Activated CD8-positive, alpha-beta memory T cell treated with anti-CD3 and anti-CD28 coated beads for 4 hours (primary cell): ENCODE measurements around the gene SMG6.
"Not testable (repeated sequence)": the region's sequence is repeated elsewhere in the genome, so short reads cannot be mapped to it uniquely, and the experiment has no call there.

ENCODE experiments used
- DNase-seq, 2 donors: peaks; one replicate each; pipeline ENCODE4 v3.0.0-alpha.2; 2020; ENCODE audit warnings: low read depth in 2 of 2

Gene SMG6

GRCh38 chr17:2303204-2304188 is at the start of gene SMG6, which contains the start of gene SRR:
Gene SMG6 (minus strand): TSS chr17:2303785. CDS start chr17:2303720, 65 bp downstream.
Gene SRR (plus strand): TSS chr17:2303950. CDS start chr17:2315561, 11,611 bp downstream.
- DNase-seq = peak; percentile 90

- no peak for DNase-seq
Observed at GRCh38 chr17:2351269-2351668, 47.7 kb upstream of the SMG6 start.

DNA sequence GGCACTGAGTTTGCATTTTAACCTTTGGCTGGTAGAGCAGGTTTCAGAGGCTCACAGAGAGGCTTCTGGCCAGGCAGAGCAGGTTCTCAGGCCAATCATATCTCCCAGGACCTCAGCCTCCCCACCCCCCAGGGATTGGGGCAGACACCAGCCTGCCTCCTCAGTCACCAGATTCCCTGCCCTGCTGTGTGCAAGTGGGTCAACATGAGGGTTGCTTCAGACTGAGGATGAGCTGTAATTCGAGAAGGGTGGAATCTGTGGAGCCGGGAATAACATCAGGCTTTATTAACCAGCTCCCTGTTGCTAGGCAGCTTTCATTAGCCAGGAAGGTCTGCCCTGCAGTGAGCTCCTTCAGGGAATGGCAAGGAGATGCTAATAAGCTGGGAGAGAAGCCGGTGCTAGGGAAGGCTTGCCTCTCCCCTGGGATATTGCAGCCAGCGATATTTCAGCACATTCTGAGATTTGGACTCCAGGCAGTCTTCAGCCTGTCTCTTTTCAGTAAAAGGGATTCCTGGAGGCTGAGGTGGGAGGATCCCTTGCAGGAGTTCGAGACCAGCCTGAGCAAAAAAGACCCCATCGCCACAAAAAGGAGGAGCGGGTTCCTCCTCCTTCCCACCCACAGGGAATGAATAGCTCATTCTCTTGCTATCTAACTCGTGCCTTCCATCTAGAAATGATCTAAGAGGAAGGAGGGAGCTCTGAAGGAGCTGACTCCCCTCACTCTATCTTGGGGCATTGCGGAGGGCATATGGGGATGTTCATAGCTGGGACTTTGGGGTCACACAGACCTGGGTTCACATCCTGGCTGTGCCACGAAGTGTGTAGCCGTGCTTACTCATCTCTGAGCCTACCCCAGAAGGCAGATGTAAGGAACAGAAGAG is 44.5 kb upstream of the SMG6 start:
- no peak for DNase-seq

GRCh38 chr17:2346475-2346874 is 42.9 kb upstream of the SMG6 start:
- no peak for DNase-seq

DNA sequence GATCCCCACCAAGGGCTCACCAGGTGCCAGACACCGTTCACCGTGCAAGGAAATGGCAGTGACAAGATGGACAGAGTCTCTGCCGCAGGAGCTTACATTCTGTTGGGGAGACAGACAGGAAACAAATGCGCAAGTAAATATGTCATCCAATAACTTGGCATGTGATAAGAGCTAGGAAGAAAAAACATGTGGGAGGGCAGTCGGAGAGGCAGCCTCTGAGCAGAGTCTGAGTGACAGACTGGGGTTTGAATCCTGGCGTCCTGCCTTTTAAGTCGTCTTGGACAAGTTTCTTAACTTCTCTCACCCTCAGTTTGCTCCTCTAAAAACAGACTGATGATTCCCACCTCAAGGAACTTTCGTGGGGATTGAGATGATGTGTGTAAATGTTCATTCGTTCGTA is 40.9 kb upstream of the SMG6 start:
- no peak for DNase-seq

DNA sequence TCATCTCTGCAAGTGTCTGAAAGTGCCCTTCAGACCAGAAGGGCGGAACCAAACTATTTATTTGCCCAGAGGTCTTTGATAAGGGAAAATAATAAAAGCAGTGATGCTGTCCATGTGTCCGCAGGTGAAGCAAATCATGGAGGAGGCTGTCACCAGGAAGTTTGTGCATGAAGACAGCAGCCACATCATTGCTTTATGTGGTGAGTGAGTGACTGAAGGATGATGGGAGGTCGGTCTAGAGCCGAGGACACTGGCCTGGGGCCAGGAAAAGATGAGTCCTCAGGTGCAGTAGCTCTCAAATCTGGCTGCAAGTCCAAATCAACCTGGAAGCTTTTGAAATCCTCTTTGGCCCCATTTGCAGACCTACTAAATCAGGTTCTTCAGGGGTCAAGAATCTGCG is 39.8 kb upstream of the SMG6 start:
- peak in 1 of 2 donors; percentile 23 for DNase-seq

DNA sequence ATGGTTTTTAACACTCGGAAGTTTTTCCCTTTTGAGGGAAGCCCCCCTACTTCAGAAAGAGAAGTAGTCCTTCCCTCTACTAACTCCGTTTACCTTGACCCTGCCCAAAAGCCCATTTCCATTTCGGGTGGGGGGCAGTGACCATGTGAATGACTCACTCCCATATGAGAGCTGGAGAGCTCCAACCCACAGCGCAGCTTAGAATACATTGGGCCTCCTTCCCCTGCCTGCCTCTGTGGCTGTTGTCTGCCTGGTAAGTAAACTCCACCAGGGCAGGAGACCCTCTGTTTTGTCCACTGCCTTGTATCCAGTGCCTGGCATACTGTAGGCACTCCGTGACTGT is 34.7 kb upstream of the SMG6 start:
- no peak for DNase-seq

- DNase-seq = peak in 1 of 2 donors; percentile 14
Observed at GRCh38 chr17:2337544-2338314, 34.1 kb upstream of the SMG6 start.

GRCh38 chr17:2336852-2337543 is 33.4 kb upstream of the SMG6 start, which contains the start of gene SGSM2:
Gene SGSM2 (plus strand): TSS chr17:2337501. CDS start chr17:2337689, 188 bp downstream.
- DNase-seq = peak; percentile 33 to 41

DNA sequence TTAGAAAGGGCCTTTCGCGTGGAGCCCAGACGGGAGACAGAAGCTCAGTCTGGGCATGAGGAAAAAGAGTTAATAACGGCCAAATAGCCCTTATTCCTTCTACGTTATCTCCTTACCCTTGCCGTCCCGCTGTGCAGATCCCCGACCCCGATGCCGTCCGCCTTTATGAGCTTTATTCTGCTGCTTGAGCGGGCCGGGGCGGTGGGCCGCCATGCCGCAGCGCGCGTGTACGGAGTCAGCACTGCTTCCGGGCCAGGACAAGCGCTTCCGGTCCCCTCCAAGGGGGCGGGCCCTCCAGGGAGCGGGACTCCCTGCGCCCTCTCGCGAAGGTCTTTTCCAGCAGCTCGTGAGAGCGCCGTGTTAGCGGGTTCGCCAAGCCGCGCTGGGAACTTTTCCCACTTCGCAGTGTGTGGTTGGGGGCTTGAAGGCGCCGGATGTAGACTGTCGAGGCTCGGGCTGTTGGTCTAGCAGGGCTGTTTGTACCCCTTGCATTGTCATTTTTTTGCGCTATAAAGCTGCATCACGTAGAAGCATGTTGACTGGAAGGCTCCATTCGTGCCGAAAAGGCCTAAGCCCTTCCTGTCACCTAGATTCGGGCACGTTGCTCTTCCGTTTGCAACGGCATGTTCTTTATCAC is 32.7 kb upstream of the SMG6 start, which contains the start of gene TSR1:
TSS of gene TSR1 (minus strand) at position 243 of the 637 bp plus-strand sequence. CDS start at position 213, 30 bp downstream.
- DNase-seq = peak; percentile 73 to 81

- DNase-seq = no peak
Observed at GRCh38 chr17:2335726-2336214, 32.2 kb upstream of the SMG6 start.

GRCh38 chr17:2331303-2331702 is 27.7 kb upstream of the SMG6 start:
- DNase-seq = no peak

GRCh38 chr17:2323629-2324314 is 20.2 kb upstream of the SMG6 start:
- DNase-seq = no peak

- DNase-seq = no peak
Observed at GRCh38 chr17:2321399-2321798, 17.8 kb upstream of the SMG6 start.

DNA sequence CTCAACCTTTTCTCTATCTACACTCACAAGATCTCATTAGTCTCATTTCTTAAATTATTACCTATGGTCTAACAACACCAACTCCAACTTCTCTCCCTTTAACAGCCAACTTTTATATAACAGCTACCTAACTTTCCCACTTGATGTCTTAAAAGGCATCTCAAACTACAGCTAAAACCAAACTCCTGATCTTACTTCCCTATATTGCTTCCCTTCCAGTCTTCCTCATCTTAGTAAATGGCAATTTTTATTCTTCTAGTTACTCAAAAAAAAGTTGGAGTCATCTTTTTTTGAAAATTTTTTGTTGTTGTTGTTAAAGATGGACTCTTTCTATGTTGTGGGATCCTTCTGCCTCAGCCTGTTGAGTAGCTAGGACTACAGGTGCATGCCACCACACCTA is 15.5 kb upstream of the SMG6 start:
- DNase-seq = no peak

GRCh38 chr17:2317796-2318195 is 14.2 kb upstream of the SMG6 start:
- no peak for DNase-seq

DNA sequence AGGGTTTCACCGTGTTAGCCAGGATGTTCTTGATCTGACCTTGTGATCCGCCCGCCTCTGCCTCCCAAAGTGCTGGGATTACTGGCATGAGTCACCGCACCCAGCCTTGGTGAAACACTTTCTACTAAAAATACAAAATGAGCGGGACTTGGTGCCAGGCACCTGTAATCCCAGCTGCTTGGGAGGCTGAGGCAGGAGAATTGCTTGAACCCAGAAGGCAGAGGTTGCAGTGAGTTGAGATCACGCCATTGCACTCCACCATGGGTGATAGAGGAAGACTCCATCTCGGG is 13.3 kb upstream of the SMG6 start:
- not testable (repeated sequence) for DNase-seq

GRCh38 chr17:2312736-2313135 is 9.2 kb upstream of the SMG6 start:
- no peak for DNase-seq

DNA sequence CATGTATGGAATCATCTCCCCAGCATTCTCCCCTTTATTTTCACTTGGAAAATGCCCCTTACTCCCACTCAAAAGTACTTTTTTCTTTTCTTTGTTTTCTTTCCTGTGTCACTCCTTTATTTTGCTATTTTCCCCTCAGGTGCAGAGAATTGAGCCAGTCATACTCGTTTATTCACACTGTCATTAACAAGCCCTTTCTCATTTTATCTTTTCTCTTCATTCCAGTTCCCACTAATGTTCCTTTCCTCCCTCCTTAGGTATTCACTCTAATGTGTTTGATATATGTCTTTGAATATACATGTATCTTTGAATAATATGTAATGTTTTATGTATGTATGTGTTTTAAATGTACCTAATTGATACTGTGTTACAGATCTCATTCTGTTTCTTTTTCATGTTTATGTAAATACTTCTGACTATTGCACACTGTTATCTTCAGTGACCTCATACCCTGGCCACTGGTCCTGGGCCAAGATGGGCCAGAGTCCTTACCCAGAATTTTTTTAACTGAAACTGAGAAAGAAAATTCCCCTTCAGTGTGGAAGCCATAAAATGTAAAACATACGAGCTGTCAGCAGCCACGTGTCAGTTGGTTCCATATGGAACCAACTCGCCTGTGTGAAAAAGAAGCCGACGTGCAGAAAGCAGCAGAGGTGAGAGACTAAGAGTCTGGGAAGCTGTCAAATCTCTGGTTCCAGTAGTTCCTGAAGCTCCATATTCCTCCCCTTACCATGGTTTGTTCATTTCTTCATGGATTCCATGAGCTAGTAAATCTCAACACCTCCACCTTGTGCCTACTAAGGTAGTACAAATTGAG is 6.0 kb upstream of the SMG6 start:
- DNase-seq = no peak
